ENCODE results near the gene CPSF7.

The CPSF7 gene

GRCh38 chr11:61361741-61362541 lies 67.8 kb downstream of the CPSF7 start, which contains the start of the genes CYB561A3 and TMEM138 (continued):
- TF ChIP-seq KLF8 (tag by site-specific recombination; IDR thresholded peaks at IDR 0.05) (peak; percentile 71), ZNF692 (tag by site-specific recombination; IDR thresholded peaks at IDR 0.05) (peak; percentile 89), SP3 (tag by site-specific recombination; IDR thresholded peaks at IDR 0.05) (peak; percentile 84), ZNF501 (tag by site-specific recombination; IDR thresholded peaks at IDR 0.05) (peak; percentile 90), BCL11B (tag by site-specific recombination; IDR thresholded peaks at IDR 0.05; ENCODE audit: low read depth) (0 out of 2 replicates have a peak, but pooled peaks have one; percentile 66), ZNF341 (tag by site-specific recombination; IDR thresholded peaks at IDR 0.05; ENCODE audit: low read depth) (peak; percentile 46; the same call in 1 of the 2 replicates), FEZF1 (tag by site-specific recombination; IDR thresholded peaks at IDR 0.05) (no peak), BCL11A (tag by site-specific recombination; IDR thresholded peaks at IDR 0.05; ENCODE audit: low read depth) (0 out of 2 replicates have a peak, but pooled peaks have one; percentile 16), ZNF2 (tag by site-specific recombination; IDR thresholded peaks at IDR 0.05) (peak; percentile 86; the same call in 1 of the 2 replicates), ZIC2 (tag by site-specific recombination; IDR thresholded peaks at IDR 0.05) (0 out of 2 replicates have a peak, but pooled peaks have one; percentile 24), TRIM28 (IDR thresholded peaks at IDR 0.05; ENCODE audit: borderline replicate concordance, low read length) (peak; percentile 94; the same call in 1 of the 2 replicates), ZNF140 (tag by site-specific recombination; IDR thresholded peaks at IDR 0.05) (no peak)

- Histone ChIP-seq H3K4me1 (ENCODE audit: control insufficient read depth, insufficient read depth, low read length) (peaks cover 2% of the 10 kb centered on the region; the same call in 1 of the 2 replicates), H3K27ac (ENCODE audit: extremely low read depth, low read depth, low read length) (peak overlapping the region; percentile 94), H3K9me3 (ENCODE audit: control insufficient read depth, insufficient read depth, low read depth, low read length) (no peaks in the 10 kb centered on the region), H3K36me3 (ENCODE audit: control insufficient read depth in 2 of 2, insufficient read depth in 1 of 2, low read length in 2 of 2) (peaks cover 10 to 27% of the 10 kb centered on the region in 2 experiments; a peak in 2 of 3 replicates), H3K4me3 (ENCODE audit: low read depth, low read length) (peak overlapping the region; percentile 65)
- CTCF ChIA-PET = interaction anchor here (0.5 to 9.6 kb wide), 4 partner anchors 24 to 44 kb away, joined by 3 to 69 read pairs (median 22); no protein-coding TSS in a partner anchor
- TF ChIP-seq ATF2 (tag by site-specific recombination; IDR thresholded peaks at IDR 0.05; ENCODE audit: low read depth) (no peak), ZNF791 (tag by site-specific recombination; IDR thresholded peaks at IDR 0.05) (no peak), ZNF596 (tag by site-specific recombination; IDR thresholded peaks at IDR 0.05) (no peak), ZFP3 (tag by site-specific recombination; IDR thresholded peaks at IDR 0.05; ENCODE audit: low read depth) (no peak), SCRT2 (tag by site-specific recombination; IDR thresholded peaks at IDR 0.05) (no peak), ZNF843 (tag by site-specific recombination; IDR thresholded peaks at IDR 0.05) (no peak), PRDM1 (tag by site-specific recombination; IDR thresholded peaks at IDR 0.05) (peak; percentile 73), REPIN1 (tag by site-specific recombination; IDR thresholded peaks at IDR 0.05; ENCODE audit: low read depth) (no peak), ZNF549 (tag by site-specific recombination; IDR thresholded peaks at IDR 0.05) (no peak), ZNF626 (tag by site-specific recombination; IDR thresholded peaks at IDR 0.05) (no peak), ZNF324 (tag by site-specific recombination; IDR thresholded peaks at IDR 0.05) (no peak), TCF7L2 (IDR thresholded peaks at IDR 0.05; ENCODE audit: borderline replicate concordance, low read depth, low read length) (no peak), ZNF211 (tag by site-specific recombination; IDR thresholded peaks at IDR 0.05; ENCODE audit: low read depth) (no peak), HOXC10 (CRISPR knock-in tag; IDR thresholded peaks at IDR 0.05) (no peak), ZNF391 (tag by site-specific recombination; IDR thresholded peaks at IDR 0.05; ENCODE audit: borderline replicate concordance, low read depth) (no peak), ZNF341 (tag by site-specific recombination; IDR thresholded peaks at IDR 0.05; ENCODE audit: low read depth) (peak; percentile 72), ZNF707 (tag by site-specific recombination; IDR thresholded peaks at IDR 0.05) (no peak)
- POLR2A ChIA-PET = interaction anchor here (0.6 to 4.6 kb wide), 22 partner anchors 9 to 448 kb away, joined by 3 to 56 read pairs (median 5); partner anchors contain the start of genes CPSF7, DDB1, SDHAF2 and TKFC
These were observed 68.5 kb downstream of the CPSF7 start for GRCh38 chr11:61361237-61361740.

Measured in HEK293 (cell line).